ENCODE results near the gene DUSP1. TPM values are rescaled to one million over a fixed set of nuclear protein-coding genes. Genes with fewer than 3 reads are reported as not detected.

DUSP1 gene
- total RNA-seq, 1 donor from 2014 or later: 150 TPM

- no peak for DNase-seq (ENCODE audit: low spot score)
- Mint-ChIP-seq H3K4me1 (ENCODE audit: low read depth) (peaks cover 21% of the 10 kb centered on the region), H3K27me3 (ENCODE audit: low read depth) (no peaks in the 10 kb centered on the region), H3K27ac (ENCODE audit: unreplicated experiment) (peak overlapping the region; percentile 80), H3K4me3 (ENCODE audit: unreplicated experiment) (peak overlapping the region; percentile 39), H3K9me3 (ENCODE audit: low read depth) (peaks cover 4% of the 10 kb centered on the region), H3K36me3 (ENCODE audit: low read depth) (no peaks in the 10 kb centered on the region)
- TF ChIP-seq CTCF (IDR thresholded peaks at IDR 0.05): no peak
Measured at GRCh38 chr5:172806897-172807672, 36.1 kb upstream of the DUSP1 start.

GRCh38 chr5:172805736-172806255 is 34.8 kb upstream of the DUSP1 start:
- TF ChIP-seq CTCF (IDR thresholded peaks at IDR 0.05): no peak
- Mint-ChIP-seq H3K4me1 (ENCODE audit: low read depth) (peaks cover 30% of the 10 kb centered on the region), H3K27me3 (ENCODE audit: low read depth) (no peaks in the 10 kb centered on the region), H3K9me3 (ENCODE audit: low read depth) (peaks cover 4% of the 10 kb centered on the region), H3K4me3 (ENCODE audit: unreplicated experiment) (no peak overlapping the region), H3K36me3 (ENCODE audit: low read depth) (no peaks in the 10 kb centered on the region), H3K27ac (ENCODE audit: unreplicated experiment) (no peak overlapping the region)
- no peak for DNase-seq (ENCODE audit: low spot score)

GRCh38 chr5:172805018-172805683 is 34.2 kb upstream of the DUSP1 start:
- Mint-ChIP-seq H3K4me3 (ENCODE audit: unreplicated experiment) (no peak overlapping the region), H3K9me3 (ENCODE audit: low read depth) (peaks cover 4% of the 10 kb centered on the region), H3K4me1 (ENCODE audit: low read depth) (peaks cover 37% of the 10 kb centered on the region), H3K27me3 (ENCODE audit: low read depth) (no peaks in the 10 kb centered on the region), H3K27ac (ENCODE audit: unreplicated experiment) (no peak overlapping the region), H3K36me3 (ENCODE audit: low read depth) (no peaks in the 10 kb centered on the region)
- no peak for TF ChIP-seq CTCF (IDR thresholded peaks at IDR 0.05)
- DNase-seq (ENCODE audit: low spot score): no peak

GRCh38 chr5:172802567-172803176 is 31.7 kb upstream of the DUSP1 start:
- no peak for TF ChIP-seq CTCF (IDR thresholded peaks at IDR 0.05)
- no peaks in the 10 kb centered on the region for H3K9me3 Mint-ChIP-seq (ENCODE audit: low read depth)
- H3K4me1 Mint-ChIP-seq (ENCODE audit: low read depth): peaks cover 57% of the 10 kb centered on the region
- no peak overlapping the region for H3K4me3 Mint-ChIP-seq (ENCODE audit: unreplicated experiment)
- no peak overlapping the region for H3K27ac Mint-ChIP-seq (ENCODE audit: unreplicated experiment)
- H3K27me3 Mint-ChIP-seq (ENCODE audit: low read depth): no peaks in the 10 kb centered on the region
- no peaks in the 10 kb centered on the region for H3K36me3 Mint-ChIP-seq (ENCODE audit: low read depth)
- no peak for DNase-seq (ENCODE audit: low spot score)

- TF ChIP-seq CTCF (IDR thresholded peaks at IDR 0.05): no peak
- Mint-ChIP-seq H3K27ac (ENCODE audit: unreplicated experiment) (no peak overlapping the region), H3K27me3 (ENCODE audit: low read depth) (no peaks in the 10 kb centered on the region), H3K9me3 (ENCODE audit: low read depth) (no peaks in the 10 kb centered on the region), H3K36me3 (ENCODE audit: low read depth) (no peaks in the 10 kb centered on the region), H3K4me1 (ENCODE audit: low read depth) (peaks cover 57% of the 10 kb centered on the region), H3K4me3 (ENCODE audit: unreplicated experiment) (no peak overlapping the region)
- DNase-seq (ENCODE audit: low spot score): no peak
Measured at GRCh38 chr5:172802112-172802511, 31.1 kb upstream of the DUSP1 start.
